ENCODE data around the gene BLACAT1.

The BLACAT1 gene

GRCh38 chr1:205455581-205456382 is at the start of gene BLACAT1:
TSS of gene BLACAT1 (minus strand) at chr1:205456045.
- DNase-seq (ENCODE audit: low spot score): no peak

GRCh38 chr1:205505076-205505729 is 49.4 kb upstream of the BLACAT1 start:
- no peak for DNase-seq (ENCODE audit: low spot score)

GRCh38 chr1:205504311-205505075 is 48.6 kb upstream of the BLACAT1 start, which contains the start of gene CDK18:
TSS of gene CDK18 (plus strand) at chr1:205504669. CDS start at chr1:205523168, 18,499 bp downstream.
- peak; percentile 58 for DNase-seq (ENCODE audit: low spot score)

- DNase-seq (ENCODE audit: low spot score): no peak
These were observed 47.1 kb upstream of the BLACAT1 start for GRCh38 chr1:205502992-205503391.

GRCh38 chr1:205502111-205502810 is 46.4 kb upstream of the BLACAT1 start:
- DNase-seq (ENCODE audit: low spot score): no peak

GRCh38 chr1:205500240-205501233 is 44.7 kb upstream of the BLACAT1 start:
- DNase-seq (ENCODE audit: low spot score): no peak

GRCh38 chr1:205499789-205500188 is 43.9 kb upstream of the BLACAT1 start:
- no peak for DNase-seq (ENCODE audit: low spot score)

DNA sequence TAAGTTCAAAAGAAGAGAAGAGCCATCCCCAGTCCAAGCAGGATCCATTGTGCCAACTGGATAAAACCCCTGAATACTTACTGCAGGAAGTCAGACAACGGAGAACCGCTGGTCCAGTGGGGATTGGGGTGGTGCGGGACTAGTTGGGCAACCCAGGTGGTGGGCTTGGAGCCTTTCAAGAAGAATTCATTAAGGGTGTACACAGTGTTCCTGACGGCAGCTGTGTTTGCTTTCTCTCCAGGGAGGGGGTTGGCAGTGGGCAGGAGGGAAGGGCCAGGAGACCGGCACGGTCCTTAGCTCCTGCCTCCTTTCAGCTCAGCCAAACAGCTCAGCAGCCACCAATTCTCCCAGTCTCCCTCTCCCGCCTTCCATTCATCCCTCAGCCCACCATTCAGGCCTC is 41.5 kb upstream of the BLACAT1 start:
- DNase-seq (ENCODE audit: low spot score): no peak

DNA sequence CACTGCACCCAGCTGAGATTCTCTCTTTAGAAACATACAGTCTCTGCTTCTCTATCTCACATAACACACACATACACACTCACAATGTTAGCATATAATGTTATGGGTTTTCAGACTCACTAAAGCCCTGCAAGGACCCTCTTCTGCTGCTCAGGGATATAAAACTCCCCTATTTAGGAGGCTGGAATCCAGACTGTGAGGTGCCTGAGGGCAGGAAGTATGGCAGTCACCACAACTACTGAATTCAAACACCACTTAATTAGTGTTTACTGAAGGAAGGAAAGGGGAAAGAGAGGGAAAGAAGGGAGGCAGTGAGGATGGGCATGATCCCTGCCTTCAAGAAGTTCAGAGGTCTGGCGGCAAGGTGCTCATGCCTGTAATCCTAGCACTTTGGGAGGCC is 40.8 kb upstream of the BLACAT1 start:
- DNase-seq (ENCODE audit: low spot score): no peak

- no peak for DNase-seq (ENCODE audit: low spot score)
These were observed 39.5 kb upstream of the BLACAT1 start for GRCh38 chr1:205495237-205495823.

DNA sequence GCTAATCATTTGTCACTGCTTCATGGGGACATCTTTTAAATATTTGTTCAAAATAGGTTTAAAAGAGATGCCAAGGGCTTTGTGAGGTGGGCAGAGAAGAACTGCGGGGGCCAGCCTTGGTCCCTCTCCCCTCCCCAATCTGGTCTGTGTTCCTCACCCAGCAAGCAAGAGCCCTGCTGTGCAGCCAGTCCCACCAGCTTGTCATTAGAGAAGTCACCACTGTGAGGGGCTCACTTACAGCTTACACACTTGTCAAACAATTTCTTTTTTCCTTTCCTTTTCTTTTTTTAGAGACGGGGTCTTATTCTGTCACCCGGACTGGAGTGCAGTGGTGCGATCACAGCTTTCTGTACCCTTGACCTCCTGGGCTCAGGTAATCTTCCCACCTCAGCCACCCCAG is 38.3 kb upstream of the BLACAT1 start:
- no peak for DNase-seq (ENCODE audit: low spot score)

DNA sequence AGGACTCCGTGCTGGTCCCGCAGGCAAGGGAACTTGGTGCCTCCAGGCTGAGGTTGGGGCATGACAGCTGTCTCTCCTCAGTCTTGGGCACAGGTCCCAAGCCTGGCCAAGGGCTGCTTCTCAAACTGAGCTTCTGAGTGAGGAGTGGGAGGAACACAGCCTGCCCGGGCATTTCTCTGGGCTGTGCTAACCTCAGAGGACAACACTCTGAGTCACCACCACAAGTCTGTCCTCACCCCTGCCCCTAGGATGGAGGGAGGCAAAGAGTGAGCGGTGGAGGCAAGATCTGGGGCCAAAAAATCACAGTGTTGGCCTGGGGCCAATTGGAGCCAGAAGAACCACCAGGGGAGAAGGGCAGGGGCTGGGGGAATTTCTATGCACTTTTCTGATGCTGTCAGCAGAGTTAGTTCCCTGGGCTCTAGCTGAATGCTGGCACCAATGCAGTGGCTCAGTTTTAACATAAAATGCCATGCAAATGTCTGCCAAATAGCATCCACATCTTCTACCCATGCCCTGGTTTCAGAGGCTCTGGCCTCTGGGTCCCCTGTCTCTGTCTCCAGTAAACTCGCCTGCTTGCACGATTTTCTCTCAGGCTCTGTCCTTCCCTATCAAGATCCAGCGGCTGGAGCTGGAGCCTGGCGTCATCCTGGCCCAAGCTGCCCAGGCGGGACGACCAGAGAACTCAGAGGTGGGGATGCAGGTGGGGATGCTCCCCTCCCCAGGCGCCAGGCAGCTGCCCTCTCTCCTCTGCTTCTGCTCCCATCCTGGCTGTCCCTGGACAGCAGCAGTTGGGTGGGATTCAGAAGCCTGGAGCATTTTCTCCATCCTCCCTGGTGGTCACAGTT is 37.6 kb upstream of the BLACAT1 start:
- peak; percentile 83 for DNase-seq (ENCODE audit: low spot score)

DNA sequence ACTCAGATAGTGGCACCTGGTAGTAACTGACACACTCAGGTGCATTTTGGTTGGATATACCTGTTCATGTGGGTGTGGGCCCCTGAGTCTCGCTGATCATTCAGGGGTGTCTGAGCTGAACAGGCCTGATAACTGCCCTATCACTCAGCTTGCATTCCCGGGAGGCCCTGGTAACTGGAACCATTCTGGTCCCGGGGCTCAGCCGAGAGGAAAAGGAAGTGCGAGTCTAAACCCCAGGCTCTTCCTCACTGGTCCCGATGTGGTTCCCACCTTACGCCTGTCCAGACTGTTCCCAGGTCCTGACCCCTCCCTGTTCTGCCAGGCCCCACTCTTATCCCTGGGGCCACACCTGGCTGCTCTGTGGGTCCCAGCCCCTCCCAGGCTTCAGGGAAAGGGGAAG is 36.9 kb upstream of the BLACAT1 start:
- no peak for DNase-seq (ENCODE audit: low spot score)

DNA sequence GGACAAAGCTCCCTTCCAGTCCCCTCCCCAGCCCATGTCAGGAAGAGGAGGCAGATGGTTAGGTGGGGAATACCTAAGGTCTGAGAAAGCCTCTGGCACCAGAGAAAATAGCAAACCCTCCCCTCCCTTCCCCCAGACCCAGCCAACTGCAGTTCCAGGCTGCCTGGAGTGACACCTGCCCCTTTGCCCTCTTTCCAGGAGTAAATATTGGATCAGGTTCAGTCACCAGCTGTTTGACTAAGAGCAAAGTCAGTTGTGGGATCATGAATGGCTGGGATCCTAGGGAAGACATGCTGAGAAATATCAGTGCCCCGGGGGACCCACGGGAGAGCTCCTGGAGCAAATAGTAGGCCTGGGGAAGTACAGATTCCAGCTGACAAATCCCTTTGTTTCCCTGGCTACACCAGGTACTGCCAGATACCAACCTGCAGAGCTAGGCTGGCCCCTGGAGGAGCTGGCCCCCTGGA is 36.4 kb upstream of the BLACAT1 start:
- DNase-seq (ENCODE audit: low spot score): no peak

- DNase-seq (ENCODE audit: low spot score): no peak
These were observed 35.9 kb upstream of the BLACAT1 start for GRCh38 chr1:205491794-205492193.

DNA sequence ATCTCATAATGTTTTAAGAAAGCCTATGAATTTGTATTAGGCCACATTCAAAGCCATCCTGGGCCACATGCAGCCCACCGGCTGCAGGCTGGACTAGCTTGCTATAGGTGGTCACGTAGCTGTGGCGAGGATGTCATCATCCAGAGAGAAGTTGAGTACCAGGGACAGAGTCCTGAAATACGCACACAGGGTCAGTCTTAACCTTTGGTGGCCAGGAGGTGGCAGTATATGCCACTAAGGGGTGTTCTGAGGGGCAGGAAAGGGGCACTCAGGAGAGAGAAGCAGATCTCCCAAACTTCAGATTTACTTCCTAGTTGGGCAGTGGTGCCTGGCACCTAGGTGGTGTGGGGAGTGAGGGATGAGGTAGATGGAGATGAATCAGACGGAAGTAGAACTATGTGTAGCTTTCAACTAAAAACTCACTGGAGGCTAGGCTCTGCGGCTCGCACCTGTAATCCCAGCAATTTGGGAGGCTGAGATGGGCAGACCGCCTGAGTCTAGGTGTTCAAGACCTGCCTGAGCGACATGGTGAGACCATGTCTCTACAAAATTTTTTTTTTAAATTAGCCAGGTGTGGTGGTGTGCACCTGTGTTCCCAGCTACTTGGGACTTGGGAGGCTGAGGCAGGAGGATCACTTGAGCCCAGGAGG is 32.4 kb upstream of the BLACAT1 start:
- peak; percentile 80 for DNase-seq (ENCODE audit: low spot score)

DNA sequence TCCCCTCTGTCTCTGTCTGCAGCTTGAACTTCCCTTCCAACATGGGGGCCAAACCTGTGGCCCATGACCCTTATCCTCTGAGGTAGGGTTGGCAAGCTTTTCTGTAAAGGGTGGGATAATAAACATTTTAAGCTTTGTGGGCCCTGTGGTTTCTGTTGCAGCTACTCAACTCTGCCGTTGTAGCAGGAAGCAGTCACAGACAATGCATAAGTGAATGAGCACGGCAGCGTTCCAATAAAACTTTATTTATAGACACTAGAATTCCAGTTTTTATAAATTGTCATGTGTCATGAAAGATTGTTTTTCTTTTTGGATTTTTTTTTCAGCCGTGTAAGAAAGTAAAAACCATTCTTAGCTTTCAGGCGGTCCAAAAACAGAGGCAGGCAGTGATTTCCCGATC is 30.4 kb upstream of the BLACAT1 start:
- DNase-seq (ENCODE audit: low spot score): no peak

DNA sequence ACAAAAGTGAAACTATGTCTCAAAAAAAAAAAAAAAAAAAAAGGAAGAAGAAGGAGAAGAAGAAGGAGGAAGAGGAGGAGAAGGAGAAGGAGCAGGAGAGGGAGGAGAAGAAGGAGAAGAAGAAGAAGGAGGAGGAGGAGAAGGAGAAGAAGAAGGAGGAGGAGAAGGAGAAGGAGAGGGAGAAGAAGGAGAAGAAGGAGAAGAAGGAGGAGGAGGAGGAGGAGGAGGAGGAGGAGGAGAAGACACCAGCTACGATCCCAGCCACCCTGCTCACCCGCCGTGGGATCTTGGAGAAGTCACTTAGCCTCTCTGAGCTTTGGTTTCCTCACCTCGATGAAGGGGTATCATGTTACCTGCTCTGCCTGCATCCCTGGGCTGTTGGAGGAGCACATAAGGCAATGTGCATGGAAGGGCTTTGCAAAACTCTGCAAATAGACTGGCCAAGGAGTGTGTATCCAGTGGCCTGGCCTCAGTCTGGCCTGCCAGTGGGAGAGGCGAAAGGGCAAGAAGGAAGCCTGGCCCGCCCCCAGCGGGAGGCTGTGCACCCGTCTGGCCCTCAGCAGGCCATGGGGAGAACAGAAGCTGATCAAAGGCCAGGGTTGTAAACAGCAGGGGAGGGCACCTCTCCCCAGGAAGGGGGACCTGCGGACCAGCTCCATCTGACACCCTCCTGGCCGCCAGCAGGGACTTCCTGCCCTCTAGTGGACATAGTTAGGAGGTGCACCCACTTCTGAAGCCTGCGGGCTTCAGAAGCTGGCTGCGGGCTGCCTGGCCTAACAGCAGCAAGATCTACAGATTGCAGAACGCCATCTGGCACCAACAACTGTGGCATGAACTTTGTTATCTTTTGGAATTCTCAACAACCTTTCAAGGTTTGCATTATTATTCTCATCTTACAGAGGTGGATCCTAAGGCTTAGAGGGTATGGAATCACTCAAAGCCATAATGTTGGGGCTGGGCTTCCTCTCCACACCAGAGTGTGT is 29.4 kb upstream of the BLACAT1 start:
- peak; percentile 87 for DNase-seq (ENCODE audit: low spot score)
